AML-193 (cell line): ENCODE measurements around the gene ADAM15.

Source experiments
- DNase-seq, 2 experiments: peaks; one replicate each; lab custom pipeline; 2025; lab: John Stamatoyannopoulos, UW

Gene ADAM15

GRCh38 chr1:155052439-155053395 is 1.6 kb downstream of the ADAM15 start:
- DNase-seq, result peak; percentile 28 to 42

- no peak for DNase-seq
These were observed 2.5 kb downstream of the ADAM15 start for GRCh38 chr1:155053531-155054105.

- no peak for DNase-seq
These were observed 6.0 kb downstream of the ADAM15 start for GRCh38 chr1:155057104-155057503.

- DNase-seq, result no peak
These were observed 6.7 kb downstream of the ADAM15 start for GRCh38 chr1:155057788-155058211.

- no peak for DNase-seq
These were observed 9.6 kb downstream of the ADAM15 start for GRCh38 chr1:155060736-155061135.

- peak; percentile 74 for DNase-seq
These were observed 10.4 kb downstream of the ADAM15 start for GRCh38 chr1:155061381-155062150.

GRCh38 chr1:155062151-155062686 is 11.1 kb downstream of the ADAM15 start:
- no peak for DNase-seq

- DNase-seq, result no peak
These were observed 11.7 kb downstream of the ADAM15 start for GRCh38 chr1:155062702-155063411.

- DNase-seq, result peak; percentile 84 to 88
These were observed 12.5 kb downstream of the ADAM15 start, which contains the start of gene EFNA4 for GRCh38 chr1:155063550-155064110. Gene EFNA4, plus strand, starts transcription at chr1:155063740. Its CDS starts 84 bp downstream, at chr1:155063824.

- peak in 1 of 2 experiments; percentile 13 for DNase-seq
These were observed 13.2 kb downstream of the ADAM15 start for GRCh38 chr1:155064111-155064831.

GRCh38 chr1:155064832-155065429 is 13.8 kb downstream of the ADAM15 start:
- no peak for DNase-seq

- no peak for DNase-seq
These were observed 15.7 kb downstream of the ADAM15 start for GRCh38 chr1:155066777-155067176.

- DNase-seq, result no peak
These were observed 17.5 kb downstream of the ADAM15 start for GRCh38 chr1:155068599-155068998.

GRCh38 chr1:155069551-155070157 is 18.5 kb downstream of the ADAM15 start:
- DNase-seq, result no peak

- DNase-seq, result no peak
These were observed 19.1 kb downstream of the ADAM15 start for GRCh38 chr1:155070158-155070621.

GRCh38 chr1:155070721-155071569 is 19.8 kb downstream of the ADAM15 start:
- peak; percentile 54 to 60 for DNase-seq

GRCh38 chr1:155071701-155072100 is 20.6 kb downstream of the ADAM15 start:
- no peak for DNase-seq

- DNase-seq, result no peak
These were observed 21.6 kb downstream of the ADAM15 start for GRCh38 chr1:155072531-155073289.
